ENCODE data around the gene HSFX1. TPM values are rescaled to one million over a fixed set of nuclear protein-coding genes. Genes with fewer than 3 reads are reported as not detected.
"Not testable (repeated sequence)": the region's sequence is repeated elsewhere in the genome, so short reads cannot be mapped to it uniquely, and the experiment has no call there.

HSFX1 gene
- total RNA-seq, 2 donors from 2014 or later = 3.2 to 3.4 TPM

DNA sequence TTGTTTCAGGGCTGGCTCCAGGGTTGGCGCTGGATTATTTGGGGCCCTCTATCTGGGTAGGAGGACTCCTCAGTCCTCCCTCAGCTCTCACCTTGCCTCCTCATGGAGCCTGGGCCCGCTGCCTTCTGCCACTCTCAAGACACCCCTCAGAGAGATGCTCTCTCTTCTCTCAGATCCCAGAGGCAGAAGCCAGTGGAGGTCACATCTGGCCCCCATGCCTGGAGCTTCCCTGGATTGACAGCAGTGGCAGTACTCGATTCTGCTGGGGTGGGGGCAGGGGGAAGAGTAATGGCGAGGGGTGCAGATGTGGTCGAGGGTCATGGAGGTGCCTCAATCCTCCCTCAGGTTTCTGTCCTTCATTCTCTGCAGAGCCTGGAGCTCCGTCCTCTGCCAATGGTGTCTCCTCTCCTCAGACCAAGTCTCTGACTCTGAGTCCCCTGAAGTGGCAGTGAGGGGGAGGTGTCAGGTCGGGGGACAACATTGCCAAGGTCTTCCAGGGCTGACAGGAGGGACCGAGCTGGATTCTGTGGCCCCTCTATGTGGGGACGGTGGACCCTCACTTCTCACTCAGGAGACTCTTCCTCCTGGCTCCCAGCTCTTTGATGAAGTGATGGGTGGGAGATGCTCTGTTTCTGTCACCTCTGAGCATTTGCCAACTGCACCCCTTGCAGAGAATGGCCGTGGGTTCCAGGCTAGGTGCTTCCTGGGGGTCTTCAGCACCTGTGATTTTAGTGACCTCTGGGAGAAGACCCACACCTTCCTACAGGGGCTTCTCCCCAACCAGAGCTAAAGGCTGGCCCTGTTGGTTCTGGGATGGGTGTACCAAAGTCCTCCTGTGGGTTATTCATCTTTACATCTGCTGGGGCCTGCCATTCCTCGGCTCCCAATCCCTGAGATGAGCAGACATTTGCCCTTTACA lies 10.9 kb upstream of the HSFX1 start:
- peak; percentile 11 for DNase-seq
- TF ChIP-seq, protein P1, sequence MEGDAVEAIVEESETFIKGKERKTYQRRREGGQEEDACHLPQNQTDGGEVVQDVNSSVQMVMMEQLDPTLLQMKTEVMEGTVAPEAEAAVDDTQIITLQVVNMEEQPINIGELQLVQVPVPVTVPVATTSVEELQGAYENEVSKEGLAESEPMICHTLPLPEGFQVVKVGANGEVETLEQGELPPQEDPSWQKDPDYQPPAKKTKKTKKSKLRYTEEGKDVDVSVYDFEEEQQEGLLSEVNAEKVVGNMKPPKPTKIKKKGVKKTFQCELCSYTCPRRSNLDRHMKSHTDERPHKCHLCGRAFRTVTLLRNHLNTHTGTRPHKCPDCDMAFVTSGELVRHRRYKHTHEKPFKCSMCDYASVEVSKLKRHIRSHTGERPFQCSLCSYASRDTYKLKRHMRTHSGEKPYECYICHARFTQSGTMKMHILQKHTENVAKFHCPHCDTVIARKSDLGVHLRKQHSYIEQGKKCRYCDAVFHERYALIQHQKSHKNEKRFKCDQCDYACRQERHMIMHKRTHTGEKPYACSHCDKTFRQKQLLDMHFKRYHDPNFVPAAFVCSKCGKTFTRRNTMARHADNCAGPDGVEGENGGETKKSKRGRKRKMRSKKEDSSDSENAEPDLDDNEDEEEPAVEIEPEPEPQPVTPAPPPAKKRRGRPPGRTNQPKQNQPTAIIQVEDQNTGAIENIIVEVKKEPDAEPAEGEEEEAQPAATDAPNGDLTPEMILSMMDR (conservative IDR thresholded peaks at IDR 0.05) = no peak
- no peaks in the 10 kb centered on the region for H3K36me3 Mint-ChIP-seq (ENCODE audit: low read depth)

DNA sequence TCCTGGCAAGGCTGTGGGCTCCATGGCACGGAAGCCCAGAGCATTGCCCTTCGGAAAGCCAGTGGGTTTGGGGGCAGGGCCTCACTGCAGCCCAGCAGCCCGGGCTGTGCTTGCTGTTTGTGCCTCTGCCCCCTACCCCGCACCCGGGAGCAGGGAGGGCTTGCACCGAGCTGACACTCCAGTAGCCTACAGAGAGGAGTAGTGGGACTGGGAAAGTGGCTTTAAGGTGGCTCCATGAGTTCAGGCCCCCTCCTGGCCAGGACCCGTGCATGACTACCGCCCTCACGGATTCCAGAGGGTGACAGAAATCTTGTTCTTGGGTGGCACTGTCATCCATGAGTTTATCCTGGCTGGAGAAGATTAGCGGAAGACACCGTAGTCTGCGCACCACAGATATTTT lies 3.5 kb upstream of the HSFX1 start:
- not testable (repeated sequence) for H3K27me3 Mint-ChIP-seq (ENCODE audit: insufficient read depth); H3K9me3 Mint-ChIP-seq; H3K4me3 ChIP-seq (ENCODE audit: low read length); H3K27me3 ChIP-seq (ENCODE audit: control insufficient read depth, insufficient read depth, low read length, poor library complexity, severe bottlenecking); H3K4me3 Mint-ChIP-seq; H3K9ac ChIP-seq (ENCODE audit: extremely low read depth, low read length, poor library complexity, severe bottlenecking); H3K4me1 ChIP-seq (ENCODE audit: control insufficient read depth, insufficient read depth, low read length); H3K36me3 ChIP-seq (ENCODE audit: control insufficient read depth, insufficient read depth, low read length); DNase-seq; H3K27ac Mint-ChIP-seq; H3K9me3 ChIP-seq (ENCODE audit: control insufficient read depth, low read length); H3K4me1 Mint-ChIP-seq; H3K36me3 Mint-ChIP-seq (ENCODE audit: low read depth); H3K27ac ChIP-seq (ENCODE audit: low read depth, low read length)
- no CpG with 5 or more reads among the region's 12 CpGs for WGBS, 2 experiments (ENCODE audit: insufficient coverage in 1 of 2, insufficient read length in 1 of 2)

More for the DNA sequence above, 10.9 kb upstream of the HSFX1 start:
- no peak overlapping the region for H3K27ac ChIP-seq (ENCODE audit: low read depth, low read length)
- 89 to 100% methylated on average over 1 to 10 of the region's 11 CpGs for WGBS, 2 experiments (ENCODE audit: insufficient coverage in 1 of 2, insufficient read length in 1 of 2)
- Mint-ChIP-seq H3K27ac (no peak overlapping the region), H3K4me1 (no peaks in the 10 kb centered on the region), H3K27me3 (ENCODE audit: insufficient read depth) (no peaks in the 10 kb centered on the region), H3K4me3 (no peak overlapping the region), H3K9me3 (peaks cover 54% of the 10 kb centered on the region)
- H3K9ac ChIP-seq (ENCODE audit: extremely low read depth, low read length, poor library complexity, severe bottlenecking) = no peak overlapping the region
- no peaks in the 10 kb centered on the region for H3K9me3 ChIP-seq (ENCODE audit: control insufficient read depth, low read length)
- no peaks in the 10 kb centered on the region for H3K27me3 ChIP-seq (ENCODE audit: control insufficient read depth, insufficient read depth, low read length, poor library complexity, severe bottlenecking)
- H3K4me1 ChIP-seq (ENCODE audit: control insufficient read depth, insufficient read depth, low read length) = no peaks in the 10 kb centered on the region
- no peak overlapping the region for H3K4me3 ChIP-seq (ENCODE audit: low read length)
- H3K36me3 ChIP-seq (ENCODE audit: control insufficient read depth, insufficient read depth, low read length) = no peaks in the 10 kb centered on the region

DNA sequence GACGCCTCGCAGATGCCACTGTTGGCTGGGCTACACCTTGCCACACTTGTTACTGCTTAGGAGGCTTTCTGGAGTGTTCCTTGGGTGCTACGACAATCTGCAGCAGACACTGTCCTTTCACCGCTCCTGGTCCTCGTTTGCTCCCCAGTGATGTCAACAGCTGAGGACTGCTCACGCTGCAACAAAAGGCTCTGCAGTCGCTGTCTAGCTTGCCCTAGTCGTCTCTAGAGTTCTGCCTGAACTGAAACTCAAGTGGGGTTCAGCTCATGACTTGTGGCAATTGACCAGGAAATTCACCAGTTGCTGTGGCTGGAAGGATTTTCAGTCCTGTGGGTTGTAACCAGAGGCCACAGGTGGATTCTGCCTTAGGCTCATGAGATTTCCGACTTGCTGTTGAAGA lies 842 bp upstream of the HSFX1 start:
- not testable (repeated sequence) for H3K27me3 Mint-ChIP-seq (ENCODE audit: insufficient read depth); H3K4me3 Mint-ChIP-seq; H3K4me1 Mint-ChIP-seq; H3K36me3 Mint-ChIP-seq (ENCODE audit: low read depth); H3K27ac ChIP-seq (ENCODE audit: low read depth, low read length); H3K9me3 ChIP-seq (ENCODE audit: control insufficient read depth, low read length); H3K27ac Mint-ChIP-seq; H3K9ac ChIP-seq (ENCODE audit: extremely low read depth, low read length, poor library complexity, severe bottlenecking); H3K27me3 ChIP-seq (ENCODE audit: control insufficient read depth, insufficient read depth, low read length, poor library complexity, severe bottlenecking); H3K4me1 ChIP-seq (ENCODE audit: control insufficient read depth, insufficient read depth, low read length); H3K36me3 ChIP-seq (ENCODE audit: control insufficient read depth, insufficient read depth, low read length); DNase-seq; H3K4me3 ChIP-seq (ENCODE audit: low read length); H3K9me3 Mint-ChIP-seq
- WGBS, 2 experiments (ENCODE audit: insufficient coverage in 1 of 2, insufficient read length in 1 of 2) = no CpG with 5 or more reads among the region's 9 CpGs

DNA sequence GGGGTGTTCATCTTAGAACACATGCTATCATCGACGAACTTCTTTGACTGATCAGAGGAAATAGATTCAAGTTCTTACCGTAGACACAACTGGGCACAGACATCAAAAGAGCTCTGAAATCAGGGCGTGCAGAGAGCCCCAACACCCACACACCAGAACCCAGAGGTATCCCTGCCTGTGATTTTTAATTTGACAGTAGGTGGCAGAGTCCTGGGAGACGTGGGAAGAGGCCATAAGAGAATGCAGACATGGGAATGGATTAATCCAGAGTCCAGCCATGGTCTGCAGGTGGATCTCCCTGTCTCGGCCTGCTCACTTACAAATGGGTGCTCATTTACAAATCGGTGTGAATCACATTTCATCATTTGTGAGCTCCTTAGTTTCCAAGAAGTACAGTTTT lies 4.1 kb downstream of the HSFX1 start:
- H3K4me1 ChIP-seq (ENCODE audit: control insufficient read depth, insufficient read depth, low read length); H3K27ac ChIP-seq (ENCODE audit: low read depth, low read length); H3K9me3 ChIP-seq (ENCODE audit: control insufficient read depth, low read length); H3K27me3 Mint-ChIP-seq (ENCODE audit: insufficient read depth); H3K4me3 Mint-ChIP-seq; H3K4me1 Mint-ChIP-seq; H3K36me3 ChIP-seq (ENCODE audit: control insufficient read depth, insufficient read depth, low read length); H3K27me3 ChIP-seq (ENCODE audit: control insufficient read depth, insufficient read depth, low read length, poor library complexity, severe bottlenecking); H3K36me3 Mint-ChIP-seq (ENCODE audit: low read depth); DNase-seq; H3K9me3 Mint-ChIP-seq; H3K27ac Mint-ChIP-seq; H3K9ac ChIP-seq (ENCODE audit: extremely low read depth, low read length, poor library complexity, severe bottlenecking); H3K4me3 ChIP-seq (ENCODE audit: low read length): not testable (repeated sequence)
- WGBS, 2 experiments (ENCODE audit: insufficient coverage in 1 of 2, insufficient read length in 1 of 2) = no CpG with 5 or more reads among the region's 7 CpGs

DNA sequence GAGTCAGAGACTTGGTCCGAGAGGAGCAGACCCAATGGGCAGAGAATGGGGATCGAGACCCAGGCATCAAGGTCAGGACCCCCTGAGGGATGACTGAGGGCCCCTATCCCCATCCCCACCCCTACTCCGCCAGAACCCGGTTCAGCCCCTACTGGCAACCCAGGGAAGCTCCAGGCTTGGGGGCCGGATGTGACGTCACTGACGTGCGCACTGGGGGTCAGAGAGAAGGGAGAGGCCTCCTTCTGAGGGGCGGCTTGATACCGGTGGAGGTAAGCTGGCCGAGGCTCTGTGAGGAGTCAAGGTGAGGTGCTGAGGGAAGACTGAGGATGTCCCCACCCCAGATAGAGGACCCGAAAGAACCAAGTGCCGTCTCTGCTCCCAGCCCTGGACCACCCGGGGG lies 7.9 kb downstream of the HSFX1 start, which contains the start of gene MAGEA9:
Gene MAGEA9 (plus strand): TSS at position 204 of the 400 bp plus-strand sequence. CDS start 4,281 bp downstream, outside the sequence.
- H3K9ac ChIP-seq (ENCODE audit: extremely low read depth, low read length, poor library complexity, severe bottlenecking); H3K27me3 Mint-ChIP-seq (ENCODE audit: insufficient read depth); H3K4me1 ChIP-seq (ENCODE audit: control insufficient read depth, insufficient read depth, low read length); H3K9me3 ChIP-seq (ENCODE audit: control insufficient read depth, low read length); H3K36me3 ChIP-seq (ENCODE audit: control insufficient read depth, insufficient read depth, low read length); H3K27me3 ChIP-seq (ENCODE audit: control insufficient read depth, insufficient read depth, low read length, poor library complexity, severe bottlenecking); H3K4me3 ChIP-seq (ENCODE audit: low read length); H3K36me3 Mint-ChIP-seq (ENCODE audit: low read depth); H3K27ac Mint-ChIP-seq; DNase-seq; H3K4me1 Mint-ChIP-seq; H3K9me3 Mint-ChIP-seq; H3K27ac ChIP-seq (ENCODE audit: low read depth, low read length); H3K4me3 Mint-ChIP-seq: not testable (repeated sequence)
- WGBS, 2 experiments (ENCODE audit: insufficient coverage in 1 of 2, insufficient read length in 1 of 2) = no CpG with 5 or more reads among the region's 14 CpGs

DNA sequence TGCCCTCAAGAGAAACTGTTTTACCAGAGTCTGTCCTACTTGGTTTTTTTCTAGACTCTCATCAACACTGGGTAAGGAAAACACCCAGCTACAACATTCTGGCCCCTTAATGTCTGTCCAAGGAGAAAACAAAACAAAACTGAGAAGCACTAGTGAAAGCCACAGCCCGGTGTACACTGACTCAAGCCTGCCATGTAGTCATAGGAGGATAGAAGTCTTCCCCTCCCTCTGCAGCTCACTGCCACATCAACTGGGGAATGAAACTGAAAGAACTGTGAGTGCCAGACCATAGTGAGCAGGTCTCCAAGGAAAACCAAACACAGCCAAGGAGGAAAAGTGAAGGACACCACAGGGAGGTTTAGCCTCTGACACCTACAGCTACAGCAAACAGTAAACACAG lies 21.7 kb downstream of the HSFX1 start:
- H3K9ac ChIP-seq (ENCODE audit: extremely low read depth, low read length, poor library complexity, severe bottlenecking); H3K9me3 ChIP-seq (ENCODE audit: control insufficient read depth, low read length); H3K4me1 ChIP-seq (ENCODE audit: control insufficient read depth, insufficient read depth, low read length); H3K36me3 ChIP-seq (ENCODE audit: control insufficient read depth, insufficient read depth, low read length); H3K4me3 ChIP-seq (ENCODE audit: low read length); H3K27me3 Mint-ChIP-seq (ENCODE audit: insufficient read depth); H3K27ac Mint-ChIP-seq; H3K4me1 Mint-ChIP-seq; H3K36me3 Mint-ChIP-seq (ENCODE audit: low read depth); H3K4me3 Mint-ChIP-seq; H3K27ac ChIP-seq (ENCODE audit: low read depth, low read length); DNase-seq; H3K27me3 ChIP-seq (ENCODE audit: control insufficient read depth, insufficient read depth, low read length, poor library complexity, severe bottlenecking): not testable (repeated sequence)
- peaks cover 27% of the 10 kb centered on the region for H3K9me3 Mint-ChIP-seq
- WGBS, 2 experiments (ENCODE audit: insufficient coverage in 1 of 2, insufficient read length in 1 of 2) = no CpG with 5 or more reads among the region's 1 CpG

Measured in endodermal cell (in vitro differentiated cells).